SK-N-MC (cell line): ENCODE measurements around the gene KIF27.
"Not testable (repeated sequence)": the region's sequence is repeated elsewhere in the genome, so short reads cannot be mapped to it uniquely, and the experiment has no call there.

ENCODE experiments used
- EZH2 ChIP-seq: fragments of 200-600 bp; sonication (generic); IDR thresholded peaks from one replicate; pipeline ENCODE4 v1.6.1; 2017; ENCODE audit warnings: antibody characterized with exemption
- FOXP2 ChIP-seq: optimal IDR thresholded peaks from 2 replicates; pipeline ENCODE3; 2011; ENCODE audit warnings: mild to moderate bottlenecking, moderate library complexity; ENCODE audit not compliant: insufficient read depth; ENCODE audit errors: extremely low read length, control extremely low read depth
- POLR2AphosphoS5 ChIP-seq: IDR thresholded peaks from 2 replicates; pipeline ENCODE4 v1.6.1; 2012; ENCODE audit warnings: mild to moderate bottlenecking, low read depth, low read length, borderline replicate concordance

DNA sequence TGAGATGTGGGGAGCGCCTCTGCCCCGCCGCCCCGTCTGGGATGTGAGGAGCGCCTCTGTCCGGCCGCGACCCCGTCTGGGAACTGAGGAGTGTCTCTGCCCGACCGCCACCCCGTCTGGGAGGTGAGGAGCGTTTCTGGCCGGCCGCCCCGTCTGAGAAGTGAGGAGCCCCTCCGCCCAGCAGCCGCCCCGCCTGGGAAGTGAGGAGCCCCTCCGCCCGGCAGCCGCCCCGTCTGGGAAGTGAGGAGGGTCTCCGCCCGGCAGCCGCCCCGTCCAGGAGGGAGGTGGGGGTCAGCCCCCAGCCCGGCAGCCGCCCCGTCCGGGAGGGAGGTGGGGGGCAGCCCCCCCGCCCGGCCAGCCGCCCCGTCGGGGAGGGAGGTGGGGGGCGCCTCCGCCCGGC, 26.9 kb upstream of the KIF27 start:
- TF ChIP-seq POLR2AphosphoS5, EZH2, FOXP2: not testable (repeated sequence)
